ENCODE measurements around the gene PDGFRB. TPM values are rescaled to one million over a fixed set of nuclear protein-coding genes. Genes with fewer than 3 reads are reported as not detected.

The PDGFRB gene
- total and polyA plus RNA-seq, 2 of the 8 experiments (the other 6 are each of a cell fraction or from before 2014, with no cell fraction given), result 4.2 to 13.7 TPM

GRCh38 chr5:150190987-150191386 lies 35.3 kb upstream of the PDGFRB start:
- Histone ChIP-seq H4K5ac (ENCODE audit: insufficient read length, low read depth, low read length) (no peak overlapping the region), H3K9me3 (ENCODE audit: insufficient read depth in 2 of 2, low read depth in 1 of 2, low read length in 1 of 2) (no peaks in the 10 kb centered on the region), H4K8ac (ENCODE audit: extremely low read depth, insufficient read depth, low read length) (no peak overlapping the region), H2BK5ac (ENCODE audit: low read depth, low read length) (no peak overlapping the region), H3K27ac (ENCODE audit: low read depth, low read length) (no peak overlapping the region), H3K4me1 (replicated peaks in 1 of 4; ENCODE audit: control insufficient read depth in 3 of 4, insufficient read depth in 4 of 4, low read length in 3 of 4) (peaks cover 1 to 19% (median 6%) of the 10 kb centered on the region in 4 experiments), H2BK12ac (ENCODE audit: low read depth, low read length) (no peak overlapping the region), H3K36me3 (ENCODE audit: control insufficient read depth in 2 of 4, insufficient read depth in 4 of 4, low read length in 3 of 4) (no peaks in the 10 kb centered on the region), H3K18ac (ENCODE audit: extremely low read depth, low read length) (no peak overlapping the region), H2BK20ac (ENCODE audit: low read length) (no peak overlapping the region), H3K4me2 (ENCODE audit: insufficient read depth in 1 of 2, low read depth in 2 of 2, low read length in 2 of 2) (peak overlapping the region; percentile 78 to 87; a peak in 3 of 4 replicates), H3K14ac (ENCODE audit: insufficient read length) (no peak overlapping the region), H3K9ac (replicated peaks in 1 of 4; ENCODE audit: extremely low read depth in 1 of 4, low read depth in 3 of 4, low read length in 3 of 4) (no peak overlapping the region), H4K91ac (replicated peaks; ENCODE audit: insufficient read length, low read length) (no peak overlapping the region), H2BK15ac (ENCODE audit: low read length) (no peak overlapping the region), H2AK5ac (ENCODE audit: low read depth, low read length) (no peak overlapping the region), H3K23me2 (ENCODE audit: low read depth, low read length) (peaks cover 6% of the 10 kb centered on the region; the same call in 1 of the 2 replicates), H4K20me1 (replicated peaks in 1 of 2; ENCODE audit: control insufficient read depth in 1 of 2, insufficient read depth in 2 of 2, low read length in 2 of 2) (peaks cover 1 to 3% of the 10 kb centered on the region in 2 experiments), H3K27me3 (replicated peaks in 1 of 4; ENCODE audit: control insufficient read depth in 3 of 4, extremely low read depth in 1 of 4, insufficient read depth in 3 of 4, low read length in 3 of 4) (peaks cover 29 to 62% (median 58%) of the 10 kb centered on the region in 4 experiments), H2AFZ (ENCODE audit: low read length) (no peak overlapping the region), H3K4me3 (ENCODE audit: extremely low read depth in 1 of 4, insufficient read depth in 2 of 4, low read depth in 3 of 4, low read length in 4 of 4) (peak overlapping the region in 1 of 4 experiments; percentile 61; a peak in 2 of 8 replicates), H3K56ac (replicated peaks; ENCODE audit: insufficient read length, low read depth, low read length) (no peak overlapping the region), H3K4ac (replicated peaks; ENCODE audit: insufficient read length, low read depth, low read length) (no peak overlapping the region), H2BK120ac (replicated peaks; ENCODE audit: low read depth, low read length) (no peak overlapping the region), H3K79me1 (ENCODE audit: low read depth, low read length) (no peaks in the 10 kb centered on the region), H3K79me2 (ENCODE audit: control insufficient read depth in 1 of 2, insufficient read depth in 2 of 2, low read length in 2 of 2) (no peaks in the 10 kb centered on the region), H3K23ac (ENCODE audit: insufficient read length) (no peak overlapping the region)
- 28% methylated on average over 2 of the region's 2 CpGs; no CpG with 5 or more reads in 1 of the 2 experiments for WGBS, 2 experiments (ENCODE audit: extremely low coverage in 1 of 2, insufficient coverage in 1 of 2, insufficient read length in 1 of 2, insufficient replicate concordance in 2 of 2, low coverage in 1 of 2, low lambda C conversion rate in 2 of 2, missing lambda C conversion rate in 1 of 2)
- CTCF ChIA-PET (ENCODE audit: partially characterized antibody), result interaction anchor here (1.0 to 23.7 kb wide), 9 partner anchors 9 to 142 kb away, joined by 3 to 302 read pairs (median 5); no protein-coding TSS in a partner anchor
- FAIRE-seq (no peak), DNase-seq (ENCODE audit: low read depth in 1 of 2, low spot score in 2 of 2) (no peak)
- POLR2A ChIA-PET (ENCODE audit: partially characterized antibody), result no interaction called here
- TF ChIP-seq RXRA (IDR thresholded peaks at IDR 0.05; ENCODE audit: insufficient read depth, low read depth, low read length) (no peak), BCL11A (IDR thresholded peaks at IDR 0.05; ENCODE audit: low read depth in 2 of 2, low read length in 2 of 2) (no peak), BRCA1 (IDR thresholded peaks at IDR 0.05; ENCODE audit: low read depth, low read length) (no peak), HDAC2 (IDR thresholded peaks at IDR 0.05; ENCODE audit: borderline replicate concordance in 1 of 2, low read depth in 2 of 2, low read length in 2 of 2) (no peak), SIRT6 (IDR thresholded peaks at IDR 0.05; ENCODE audit: low read length) (no peak), TCF12 (IDR thresholded peaks at IDR 0.05; ENCODE audit: low read depth, low read length) (no peak), CBX8 (IDR thresholded peaks at IDR 0.05; ENCODE audit: borderline replicate concordance, low read depth, low read length) (no peak), ZNF274 (IDR thresholded peaks at IDR 0.05; ENCODE audit: borderline replicate concordance, extremely low read depth, low read length) (no peak), BACH1 (IDR thresholded peaks at IDR 0.05; ENCODE audit: low read length) (no peak), E2F6 (IDR thresholded peaks at IDR 0.05) (no peak), POLR2AphosphoS5 (IDR thresholded peaks at IDR 0.05; ENCODE audit: low read depth, low read length) (no peak), GTF2F1 (IDR thresholded peaks at IDR 0.05; ENCODE audit: borderline replicate concordance, low read depth, low read length) (no peak)

All from H1 (cell line).